RPMI7951 (cell line): ENCODE measurements around the gene TP53BP2. TPM values are rescaled to one million over a fixed set of nuclear protein-coding genes. Genes with fewer than 3 reads are reported as not detected.
A peak's percentile ranks its signal among the peaks of the same experiment; 100 is the strongest.

Source experiments
- DNase-seq: peaks from one replicate; pipeline ENCODE4 v3.0.0-alpha.2; 2012; ENCODE audit warnings: low read depth
- total RNA-seq: library from RNA; depleted of rRNA; stranded (reverse); fragments of >200 nt; shearing (Covaris generic); gene quantifications from 2 replicates; pipeline ENCODE4 v1.2.3, GENCODE V29; 2014

The TP53BP2 gene
- total RNA-seq, 1 experiment from 2014 or later: 23.7 TPM

GRCh38 chr1:223796210-223796609 is 49.5 kb downstream of the TP53BP2 start:
- no peak for DNase-seq

GRCh38 chr1:223794136-223794880 is 51.4 kb downstream of the TP53BP2 start:
- DNase-seq: no peak

GRCh38 chr1:223793716-223794115 is 52.0 kb downstream of the TP53BP2 start:
- no peak for DNase-seq

DNA sequence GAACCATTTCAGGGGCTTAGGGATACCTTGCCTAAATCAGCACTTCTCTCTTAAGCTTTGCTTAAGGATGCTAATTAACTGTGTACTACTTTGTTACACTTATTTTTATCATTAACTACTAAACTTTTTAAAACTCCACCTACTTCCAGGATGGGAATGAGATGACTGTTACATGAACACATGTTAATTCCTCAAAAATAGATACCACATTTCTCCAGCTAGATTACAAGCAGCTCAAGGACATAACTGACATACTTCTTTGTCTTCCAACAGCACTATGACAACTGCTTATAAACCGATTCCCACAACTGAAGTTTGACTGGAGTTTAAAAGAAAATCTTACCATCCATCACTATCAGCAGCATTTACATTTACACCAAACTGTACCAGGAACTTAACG is 53.7 kb downstream of the TP53BP2 start:
- DNase-seq: no peak

DNA sequence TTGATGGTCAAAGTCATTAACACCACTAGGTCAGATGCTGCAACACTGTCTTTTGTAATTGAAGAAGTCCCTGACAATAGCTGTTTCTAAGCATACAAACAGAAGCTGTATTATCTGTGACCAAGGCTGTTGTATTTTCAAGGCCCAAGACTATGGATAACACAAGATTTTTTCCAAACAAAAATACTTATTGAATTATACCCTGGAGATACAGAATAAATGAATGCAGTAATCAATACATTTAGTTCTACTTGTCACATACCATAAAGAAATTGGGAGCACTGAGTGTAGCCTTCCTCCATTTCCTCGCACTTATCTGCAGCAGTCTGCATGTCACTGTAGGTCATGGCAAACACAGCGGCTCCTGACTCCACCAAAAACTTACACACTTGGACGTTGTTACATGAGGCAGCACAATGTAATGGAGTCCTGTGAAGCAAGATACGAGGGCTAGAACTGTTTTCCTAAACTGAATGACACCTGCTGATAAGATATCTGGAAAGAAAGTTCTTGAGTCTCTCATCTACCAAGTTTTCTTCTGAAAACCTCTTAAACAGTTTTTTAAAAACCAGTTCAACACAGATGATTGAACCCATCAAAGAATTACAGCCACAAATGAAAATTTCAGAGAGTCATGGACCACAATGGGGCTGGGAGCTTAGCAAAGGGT is 56.9 kb downstream of the TP53BP2 start:
- DNase-seq: no peak

GRCh38 chr1:223785808-223786207 is 59.9 kb downstream of the TP53BP2 start:
- no peak for DNase-seq

DNA sequence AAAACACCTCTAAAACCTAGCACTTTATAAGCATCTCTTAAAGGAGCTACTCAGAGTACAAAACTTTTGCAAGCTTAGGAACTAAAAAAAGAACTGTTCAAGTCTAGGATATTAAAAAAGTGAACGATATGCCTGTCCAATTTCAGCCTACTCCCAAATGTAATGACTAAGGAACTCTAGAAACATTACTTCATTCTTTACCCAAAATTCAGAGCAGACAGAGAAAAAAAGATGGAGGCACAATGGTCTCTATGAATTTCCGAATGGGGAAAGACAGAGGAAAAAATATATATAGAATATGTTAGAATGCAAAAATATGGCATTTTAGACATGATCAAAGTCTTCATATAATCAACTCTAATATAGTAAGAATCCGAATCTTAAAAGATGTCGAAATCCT is 61.2 kb downstream of the TP53BP2 start:
- no peak for DNase-seq

- no peak for DNase-seq
Measured at GRCh38 chr1:223783676-223784075, 62.1 kb downstream of the TP53BP2 start.

DNA sequence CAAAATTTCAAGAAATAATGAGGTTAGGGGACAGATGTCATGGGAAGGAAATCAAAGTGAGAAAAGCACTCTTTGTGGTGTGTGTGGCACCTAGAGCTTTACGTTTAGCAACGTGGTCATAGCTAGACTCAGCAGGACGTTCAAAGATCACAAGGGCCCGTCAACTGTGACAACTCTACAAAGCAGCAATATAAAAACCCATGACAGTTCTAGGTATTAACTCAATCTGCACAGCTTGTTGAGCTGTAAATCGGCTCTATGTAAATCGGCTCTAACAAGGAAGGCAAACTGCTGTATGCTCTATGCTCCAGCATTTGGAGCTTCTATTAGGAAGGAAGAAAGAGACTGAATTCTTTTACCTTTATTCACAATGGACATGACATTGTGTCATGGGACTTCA is 64.8 kb downstream of the TP53BP2 start:
- DNase-seq: no peak

GRCh38 chr1:223780318-223780717 is 65.4 kb downstream of the TP53BP2 start:
- no peak for DNase-seq

DNA sequence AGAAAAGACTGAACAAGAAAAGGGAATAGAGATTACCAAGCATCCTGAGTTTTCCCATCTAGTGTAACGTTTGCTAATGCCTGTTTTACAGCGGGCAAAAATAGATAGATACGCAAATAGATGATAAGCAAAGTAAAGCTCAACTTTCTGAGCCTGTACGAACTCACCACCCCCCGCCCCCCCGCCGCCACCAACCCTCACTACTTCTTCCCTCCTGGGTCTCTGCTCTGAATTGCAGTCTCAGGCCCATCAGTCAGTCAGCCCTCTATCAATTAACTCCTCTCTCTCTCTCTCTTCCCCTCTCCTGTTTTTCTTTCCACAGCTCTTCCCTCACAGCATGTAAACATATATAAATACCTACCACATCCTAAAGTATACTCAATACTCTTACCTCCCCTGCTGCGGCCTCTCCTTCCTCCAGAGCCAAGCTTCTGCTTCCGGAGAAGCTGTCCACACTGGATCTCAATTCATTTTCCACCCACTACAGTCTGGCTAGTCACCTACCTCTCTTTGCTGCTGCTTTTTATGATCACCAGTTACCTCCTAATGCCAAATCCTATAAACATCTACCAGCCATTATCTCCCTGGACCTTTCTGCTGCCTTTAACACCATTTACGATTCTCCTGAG is 68.8 kb downstream of the TP53BP2 start:
- no peak for DNase-seq

- peak; percentile 78 for DNase-seq
Measured at GRCh38 chr1:223776075-223776814, 69.5 kb downstream of the TP53BP2 start.

- no peak for DNase-seq
Measured at GRCh38 chr1:223775711-223776074, 70.1 kb downstream of the TP53BP2 start.

- peak; percentile 28 for DNase-seq
Measured at GRCh38 chr1:223775054-223775453, 70.7 kb downstream of the TP53BP2 start.

- DNase-seq: no peak
Measured at GRCh38 chr1:223774134-223774814, 71.5 kb downstream of the TP53BP2 start.

DNA sequence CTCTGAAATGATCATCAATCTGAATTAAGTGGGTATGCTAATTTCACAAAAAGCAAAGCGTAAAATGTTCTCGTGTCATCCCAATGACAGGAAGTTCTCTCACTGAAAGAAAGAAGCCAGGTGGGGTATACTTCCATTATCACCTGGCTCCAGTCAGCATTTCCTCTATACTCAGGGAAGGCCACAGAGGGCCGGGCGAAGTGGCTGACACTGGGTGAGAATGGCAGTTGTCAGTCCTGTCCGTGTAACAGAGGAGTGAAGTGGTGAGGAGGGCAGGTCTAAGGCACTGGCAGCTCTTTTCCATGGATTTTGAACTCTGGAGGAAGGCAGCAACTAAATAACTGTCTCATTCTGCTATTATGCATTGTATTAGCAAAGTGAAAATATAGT is 73.0 kb downstream of the TP53BP2 start:
- DNase-seq: no peak

DNA sequence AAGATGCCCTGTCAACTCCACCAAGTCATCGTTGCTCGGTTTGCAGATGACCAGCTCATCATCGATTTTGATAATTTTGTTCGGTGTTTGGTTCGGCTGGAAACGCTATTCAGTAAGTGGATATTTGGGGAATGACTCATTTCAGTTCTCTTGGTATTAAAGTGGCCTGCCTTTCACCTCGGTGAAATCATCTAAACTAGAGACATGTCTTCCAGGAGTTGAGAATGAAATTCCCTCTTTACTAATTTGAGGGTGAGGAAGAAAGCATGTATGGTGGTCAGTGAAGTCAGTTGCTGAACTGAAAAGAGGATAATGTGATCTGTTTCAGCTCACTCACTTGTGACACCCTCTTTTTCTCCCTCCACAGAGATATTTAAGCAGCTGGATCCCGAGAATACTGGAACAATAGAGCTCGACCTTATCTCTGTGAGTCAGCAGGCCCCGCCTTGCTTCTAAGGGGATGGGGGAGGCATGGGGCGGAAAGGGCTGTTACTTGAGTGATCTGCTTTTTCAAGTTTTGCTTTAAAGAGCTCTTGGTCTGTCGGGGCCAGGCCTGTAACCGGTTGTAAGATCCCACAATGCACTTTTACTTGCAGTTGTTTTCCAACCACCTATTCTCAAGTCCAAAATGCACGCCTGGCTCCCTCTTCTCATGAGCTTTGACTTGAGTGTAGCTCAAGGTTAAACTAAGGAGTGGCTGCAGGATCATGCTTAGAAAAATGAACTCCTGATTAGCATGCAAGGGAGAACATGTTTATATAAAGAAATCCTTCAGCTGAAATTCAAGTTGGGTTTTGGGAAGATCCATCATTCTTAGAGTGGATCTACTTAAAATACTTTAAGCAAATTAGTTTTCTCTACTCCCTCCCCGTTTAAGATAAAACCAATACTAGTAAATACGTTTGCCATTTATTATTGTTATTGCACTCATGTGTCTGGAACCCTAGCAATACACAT is 73.7 kb downstream of the TP53BP2 start:
- peak; percentile 88 for DNase-seq

GRCh38 chr1:223771469-223771813 is 74.3 kb downstream of the TP53BP2 start:
- no peak for DNase-seq

- no peak for DNase-seq
Measured at GRCh38 chr1:223770621-223771315, 75.0 kb downstream of the TP53BP2 start.

- DNase-seq: no peak
Measured at GRCh38 chr1:223765719-223766340, 79.9 kb downstream of the TP53BP2 start.
